HG03095 (cell line): ENCODE results near the gene SCP2.

Experiments used
- ATAC-seq: cut with Tn5 transposase; IDR thresholded peaks from one replicate; pipeline ENCODE4 v1.9.1; 2021; ENCODE audit warnings: moderate library complexity; ENCODE audit not compliant: unreplicated experiment

SCP2 gene

DNA sequence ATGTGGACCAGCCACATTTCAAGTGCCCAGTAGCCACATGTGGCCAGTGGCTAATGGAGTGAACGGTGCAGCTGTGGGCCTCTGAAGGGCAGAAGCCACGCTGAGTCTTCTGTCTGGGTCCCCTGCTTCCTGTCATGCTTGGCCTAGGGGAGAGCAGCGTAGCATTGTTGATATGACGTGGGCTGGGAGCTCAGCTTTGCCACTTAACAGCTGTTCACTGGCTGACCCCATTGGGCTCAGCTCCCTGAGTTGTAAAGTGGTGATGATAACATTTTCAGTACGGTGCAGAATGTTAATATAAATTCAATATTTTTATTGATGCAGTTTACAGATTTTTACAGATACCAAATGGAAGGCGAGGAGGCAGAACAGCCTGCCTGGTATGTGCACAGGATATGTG lies 139.4 kb downstream of the SCP2 start:
- no peak for ATAC-seq

DNA sequence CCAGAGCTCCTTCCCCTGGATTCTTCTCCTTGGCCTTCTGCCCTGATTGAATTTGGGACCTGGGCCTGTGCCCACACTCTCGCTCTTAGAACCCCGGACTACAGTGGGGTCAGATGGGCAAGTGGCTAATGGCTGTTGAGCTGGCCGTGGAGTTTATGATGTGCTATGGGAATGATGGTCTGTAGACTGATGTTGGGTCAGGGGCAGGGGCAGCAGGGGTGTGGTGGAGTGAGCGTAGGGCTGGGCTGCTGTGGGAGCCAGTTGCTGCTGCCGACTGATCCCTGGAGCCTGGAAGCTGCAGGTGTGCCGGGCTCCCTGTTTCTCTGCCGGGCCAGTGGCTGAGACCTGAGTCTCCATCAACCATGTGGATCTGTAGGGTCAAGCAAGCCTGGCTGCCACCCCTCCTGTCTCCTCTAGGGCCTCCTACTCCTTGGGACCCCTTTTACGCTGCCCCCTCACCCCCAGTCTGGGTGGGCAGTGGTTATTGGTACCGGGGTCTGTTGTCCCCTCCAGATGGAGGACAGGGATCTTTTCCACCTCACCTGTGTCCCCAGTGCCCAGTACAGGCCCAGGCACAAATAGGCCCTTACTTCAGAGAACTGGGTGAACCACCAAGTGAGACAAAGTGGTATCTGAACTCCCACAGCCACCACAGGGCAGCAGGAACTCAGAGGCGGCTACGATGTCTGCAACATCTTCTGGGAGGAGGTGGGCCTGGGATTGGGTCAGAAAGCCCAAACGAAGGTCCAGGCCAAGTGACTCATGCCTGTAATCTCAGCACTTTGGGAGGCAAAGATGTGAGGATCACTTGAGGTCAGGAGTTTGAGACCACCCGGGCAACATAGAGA lies 140.0 kb downstream of the SCP2 start:
- no peak for ATAC-seq

DNA sequence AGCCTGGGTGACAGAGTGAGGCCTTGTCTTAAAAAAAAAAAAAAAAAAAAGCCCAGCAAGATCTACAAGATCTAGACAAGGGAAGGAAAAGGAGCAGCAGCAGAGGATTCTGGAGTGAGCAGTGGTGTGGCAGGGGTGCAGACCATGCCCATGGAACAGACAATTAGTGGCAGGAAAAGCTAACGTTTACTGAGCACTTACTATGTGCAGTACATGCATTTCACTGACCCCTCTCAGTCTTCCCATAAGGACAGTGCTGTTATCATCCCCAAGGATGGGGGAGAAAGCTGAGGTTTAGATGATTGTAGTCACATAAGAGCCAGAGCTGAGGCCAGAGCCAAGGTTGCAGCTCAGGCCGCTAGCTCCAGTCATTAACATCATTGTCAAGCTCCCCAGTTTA lies 140.8 kb downstream of the SCP2 start:
- no peak for ATAC-seq

DNA sequence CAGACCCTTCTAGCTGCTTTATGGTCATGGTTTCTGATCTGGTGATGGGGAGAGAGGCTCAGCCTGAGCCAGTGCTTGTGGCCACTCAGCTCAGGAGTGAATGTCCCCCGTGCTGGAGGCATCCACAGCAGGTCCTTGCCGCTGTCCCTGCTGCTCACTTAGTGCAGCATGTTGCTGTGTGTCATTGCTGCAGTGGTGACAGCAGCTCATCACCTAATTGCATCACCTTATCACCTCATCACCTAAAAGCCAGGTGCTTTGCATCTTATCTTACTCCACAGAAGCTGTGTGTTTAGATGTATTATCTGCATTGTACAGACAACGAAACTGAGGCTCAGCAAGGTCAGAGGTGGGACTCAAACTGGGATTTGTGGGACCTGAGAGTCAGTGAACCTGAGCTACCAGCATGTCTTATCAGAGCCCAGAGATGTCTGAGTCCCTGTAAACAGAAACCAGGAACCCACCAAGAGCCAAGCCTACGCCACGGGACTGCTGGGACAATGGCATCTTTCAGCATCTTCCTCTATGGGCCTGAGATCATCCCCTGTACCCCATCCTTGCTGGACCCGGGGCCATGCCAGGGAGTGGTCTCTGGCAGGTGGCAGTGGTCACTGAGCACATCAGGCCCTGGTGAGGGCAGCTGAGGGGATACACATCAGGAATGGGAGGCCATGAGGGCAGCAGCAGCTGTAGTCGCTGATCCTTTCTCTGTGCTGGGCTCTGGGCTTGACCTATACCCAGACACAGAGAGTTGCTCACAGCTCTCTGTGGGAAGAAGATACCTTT lies 141.4 kb downstream of the SCP2 start:
- ATAC-seq, result no peak

DNA sequence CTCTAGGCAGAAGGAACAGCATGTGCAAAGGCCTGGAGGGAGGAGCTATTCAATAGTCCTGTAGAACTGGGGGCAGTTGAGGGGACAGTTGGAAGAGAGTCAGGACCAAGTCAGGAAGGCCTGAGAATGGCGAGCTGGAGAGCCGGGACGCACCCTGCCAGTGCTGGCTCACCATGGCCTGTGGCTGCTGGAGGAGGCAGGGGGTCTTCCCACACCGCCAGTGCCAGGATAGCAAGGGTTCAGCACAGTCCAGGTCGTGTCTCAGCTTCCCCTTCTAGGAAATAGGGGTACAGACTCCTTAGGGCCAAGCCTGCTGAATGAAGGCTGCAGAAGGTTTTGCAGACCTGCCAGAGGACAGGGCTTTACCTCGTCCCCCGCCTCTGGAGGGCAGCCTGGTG lies 142.2 kb downstream of the SCP2 start:
- no peak for ATAC-seq

DNA sequence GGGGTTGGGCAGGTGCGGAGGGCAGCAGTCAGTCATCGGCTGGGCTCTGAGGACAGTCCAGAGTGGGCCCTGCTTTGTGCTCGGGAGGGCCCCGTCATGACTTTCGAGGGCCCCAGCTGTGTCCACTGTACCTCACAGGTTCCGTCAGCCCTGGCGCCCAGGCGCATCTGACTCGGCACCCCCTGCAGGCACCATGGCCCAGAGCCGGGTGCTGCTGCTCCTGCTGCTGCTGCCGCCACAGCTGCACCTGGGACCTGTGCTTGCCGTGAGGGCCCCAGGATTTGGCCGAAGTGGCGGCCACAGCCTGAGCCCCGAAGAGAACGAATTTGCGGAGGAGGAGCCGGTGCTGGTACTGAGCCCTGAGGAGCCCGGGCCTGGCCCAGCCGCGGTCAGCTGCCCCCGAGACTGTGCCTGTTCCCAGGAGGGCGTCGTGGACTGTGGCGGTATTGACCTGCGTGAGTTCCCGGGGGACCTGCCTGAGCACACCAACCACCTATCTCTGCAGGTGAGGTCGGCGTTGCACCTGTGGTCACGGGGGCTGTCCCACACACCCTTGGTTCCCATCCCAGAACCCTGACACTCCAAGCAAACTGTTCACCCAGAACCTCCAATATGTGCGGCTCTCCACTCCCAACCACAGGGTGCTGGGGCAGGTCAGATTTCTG lies 142.7 kb downstream of the SCP2 start:
- ATAC-seq, result no peak

DNA sequence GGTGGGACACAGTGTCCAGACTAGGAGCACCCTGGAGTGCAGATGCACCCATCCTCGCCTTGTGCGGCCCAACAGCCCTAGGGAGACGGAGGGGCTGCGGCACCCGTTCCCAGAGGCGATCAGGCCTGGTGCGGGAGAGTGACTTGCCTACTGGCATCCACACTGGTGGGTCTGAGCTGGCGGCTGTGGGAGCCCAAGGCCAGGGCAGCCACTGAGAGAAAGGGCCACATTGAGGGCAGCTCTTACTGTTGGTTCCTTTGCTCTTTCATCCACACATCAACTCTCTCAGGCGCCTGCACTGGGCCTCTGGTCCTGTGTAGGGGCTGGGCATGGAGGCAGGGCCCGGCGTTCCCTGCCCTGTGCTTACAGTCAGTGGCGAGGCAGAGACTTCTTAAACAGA lies 143.5 kb downstream of the SCP2 start:
- ATAC-seq, result no peak

DNA sequence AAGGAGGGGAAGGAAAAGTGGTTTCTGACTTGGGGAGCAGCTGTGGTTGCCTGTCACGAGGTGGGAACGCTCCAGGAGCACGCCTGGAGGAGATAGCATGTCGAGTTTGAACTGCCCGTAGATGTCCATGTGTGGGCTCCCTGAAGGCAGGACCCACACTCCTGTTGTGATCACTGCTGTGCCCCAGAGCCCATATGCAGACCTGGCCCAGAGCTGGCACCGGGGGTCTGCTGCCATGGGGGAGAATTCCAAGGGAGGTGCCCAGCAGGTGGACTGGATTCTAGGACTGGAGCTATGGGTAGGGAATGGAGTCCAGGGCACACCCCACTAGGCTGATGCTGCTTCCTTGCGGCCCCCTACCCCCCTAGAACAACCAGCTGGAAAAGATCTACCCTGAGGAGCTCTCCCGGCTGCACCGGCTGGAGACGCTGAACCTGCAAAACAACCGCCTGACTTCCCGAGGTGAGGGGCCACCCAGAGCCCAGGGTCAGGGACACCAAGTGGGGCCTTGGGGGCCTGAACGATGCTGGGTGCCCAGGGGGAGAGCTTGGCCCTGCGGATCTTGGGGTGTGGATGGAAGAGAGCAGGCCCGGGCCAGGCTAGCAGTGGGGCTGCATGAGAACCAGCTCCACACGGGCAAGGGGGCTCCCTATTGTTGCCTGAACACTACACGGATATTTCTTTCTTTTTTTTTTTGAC lies 144.2 kb downstream of the SCP2 start:
- ATAC-seq, result no peak

DNA sequence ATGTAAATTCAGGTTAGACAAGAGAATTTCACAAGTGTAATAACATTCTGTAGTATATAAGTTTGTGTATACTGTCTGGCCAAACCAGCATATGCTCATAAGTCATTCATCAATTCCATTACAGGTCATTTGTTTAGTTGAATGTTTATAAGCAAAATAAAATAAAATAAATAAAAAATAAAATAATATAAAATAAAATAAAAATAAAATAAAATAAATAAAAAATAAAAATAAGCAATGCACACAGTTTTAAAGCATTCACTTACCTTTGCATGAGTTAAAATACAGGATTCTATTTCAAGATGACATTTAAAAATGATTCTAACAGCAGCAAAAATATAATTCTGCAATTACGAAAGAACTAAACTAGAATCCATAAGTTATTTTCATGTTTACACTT lies 144.8 kb downstream of the SCP2 start:
- no peak for ATAC-seq

DNA sequence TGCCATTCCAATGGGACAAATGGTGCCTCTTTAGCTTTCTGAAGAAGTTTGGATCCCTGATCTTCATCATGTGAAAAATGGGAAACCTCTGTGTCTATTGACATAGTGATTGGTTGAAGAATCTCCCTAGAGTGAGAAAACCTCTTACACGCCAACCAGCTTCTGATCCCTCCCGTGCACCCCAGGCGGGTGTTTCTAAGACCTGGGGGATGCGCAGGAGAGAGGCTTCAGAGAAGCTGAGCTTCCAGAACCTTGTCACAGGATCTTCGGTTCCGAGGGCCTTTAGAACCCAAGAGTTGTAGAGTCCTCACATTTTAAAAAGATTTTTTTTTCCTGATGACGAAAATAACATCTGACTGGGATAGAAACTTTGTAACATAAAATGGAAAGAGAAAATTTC lies 146.2 kb downstream of the SCP2 start:
- no peak for ATAC-seq

DNA sequence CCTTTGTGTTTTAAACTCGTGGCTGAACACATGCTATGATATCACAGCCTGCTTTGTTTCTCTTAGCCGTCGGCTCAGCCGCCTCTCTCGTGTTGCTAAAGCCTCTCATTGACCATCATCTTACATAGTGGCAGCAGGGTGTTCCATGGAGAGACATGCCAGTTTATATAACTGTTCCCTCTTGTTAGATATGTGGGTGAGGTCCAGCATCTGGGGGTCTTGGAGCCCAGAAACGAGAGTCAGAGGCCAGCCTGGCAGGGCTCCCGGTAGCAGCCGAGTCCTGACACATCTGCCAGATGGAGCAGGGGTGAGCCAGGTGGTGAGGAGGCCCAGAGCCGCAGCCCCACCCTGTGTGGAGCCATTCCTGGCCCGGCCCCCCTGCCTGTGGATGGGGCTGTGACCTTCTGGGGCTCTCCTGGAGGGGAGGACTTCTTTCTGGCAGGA lies 146.8 kb downstream of the SCP2 start:
- no peak for ATAC-seq

DNA sequence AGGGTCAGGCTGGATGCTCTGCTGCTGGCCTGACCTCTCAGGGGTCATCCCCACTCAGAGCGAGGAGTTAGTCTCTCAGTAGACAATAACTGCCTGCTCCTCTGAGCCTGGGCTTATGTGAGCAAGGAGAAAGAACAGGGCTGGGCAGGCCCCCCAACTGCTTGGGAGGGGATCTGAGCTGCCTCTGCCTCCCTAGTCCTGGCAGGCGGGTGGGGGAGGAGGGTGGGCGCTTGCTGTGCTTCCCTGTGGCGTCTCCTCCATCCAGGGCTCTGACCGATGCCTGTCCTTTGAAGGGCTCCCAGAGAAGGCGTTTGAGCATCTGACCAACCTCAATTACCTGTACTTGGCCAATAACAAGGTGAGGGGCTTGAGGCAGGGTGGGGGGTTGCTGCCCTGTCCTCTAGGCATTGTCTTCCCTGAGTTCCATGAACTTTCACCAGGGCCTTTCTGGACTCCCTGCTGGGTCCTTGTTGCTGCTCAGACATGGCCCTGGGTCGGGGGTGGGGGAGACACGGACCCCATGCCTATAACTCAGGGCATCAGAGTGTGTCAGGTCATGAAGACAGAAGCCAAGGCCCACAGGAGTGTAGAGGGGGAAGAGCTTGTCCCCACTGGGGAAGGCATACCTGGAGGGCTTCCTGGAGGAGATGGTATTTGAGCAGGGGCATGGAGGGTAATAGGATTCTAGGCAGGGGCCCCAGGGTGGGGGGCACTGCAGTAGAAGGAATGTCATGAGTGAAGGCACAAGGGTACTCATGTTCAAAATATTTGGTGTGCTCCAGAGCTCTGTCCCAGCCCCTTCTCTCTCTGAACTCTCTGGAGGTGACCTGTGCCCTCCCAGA lies 147.5 kb downstream of the SCP2 start:
- ATAC-seq, result no peak

DNA sequence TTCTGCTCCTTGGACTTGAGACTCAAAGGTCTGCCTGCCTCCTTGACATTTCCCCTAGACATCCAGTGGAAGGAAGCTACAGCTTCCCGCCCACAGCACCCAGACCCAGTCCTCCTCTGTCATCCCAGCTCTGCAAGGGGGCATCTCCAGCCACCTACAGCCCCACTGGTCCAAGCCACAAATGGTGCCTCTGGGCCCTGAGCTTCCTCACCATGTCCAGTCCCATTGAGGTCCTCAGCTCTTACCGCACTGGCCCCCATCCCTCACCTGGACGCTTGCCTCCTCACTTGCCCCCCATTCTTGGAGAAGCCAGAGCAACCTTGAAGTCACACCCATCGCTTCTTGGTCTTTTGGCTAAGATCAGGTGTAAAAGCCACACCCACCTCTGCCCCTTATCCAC lies 148.1 kb downstream of the SCP2 start:
- no peak for ATAC-seq

DNA sequence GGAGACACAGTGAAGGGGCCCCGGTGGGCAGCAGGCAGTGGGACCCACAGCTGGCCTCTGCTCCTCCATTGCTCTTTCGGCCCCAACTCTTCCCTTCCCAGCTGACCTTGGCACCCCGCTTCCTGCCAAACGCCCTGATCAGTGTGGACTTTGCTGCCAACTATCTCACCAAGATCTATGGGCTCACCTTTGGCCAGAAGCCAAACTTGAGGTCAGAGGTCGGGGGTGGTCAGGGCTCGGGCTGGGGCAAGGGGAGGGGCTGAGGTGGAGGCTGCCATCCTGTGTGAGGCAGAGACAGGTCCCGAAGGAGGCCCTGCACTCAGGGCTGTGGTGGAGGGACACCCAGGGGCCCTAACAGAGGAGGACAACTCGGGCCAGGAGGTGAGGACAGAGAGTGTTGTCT lies 148.7 kb downstream of the SCP2 start:
- ATAC-seq, result no peak

DNA sequence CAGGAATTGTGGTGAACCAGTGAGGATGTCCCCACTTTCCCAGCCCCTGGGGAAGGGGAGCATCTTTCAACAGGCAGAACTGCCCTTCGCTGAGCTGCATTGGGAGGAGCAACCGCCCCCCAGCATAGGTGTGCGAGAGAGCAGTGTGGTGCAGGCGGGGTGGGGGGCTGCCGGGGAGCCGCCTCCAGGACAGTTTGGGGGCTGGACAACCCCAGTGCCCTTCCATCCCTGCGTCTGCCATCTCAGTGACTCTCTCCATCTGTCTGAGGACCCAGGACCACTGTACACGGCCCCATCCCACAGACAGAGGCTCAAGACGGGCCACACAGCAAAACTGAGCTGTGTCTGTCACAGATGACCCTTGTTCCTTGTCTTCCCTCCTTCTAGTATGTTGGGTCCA lies 149.1 kb downstream of the SCP2 start:
- no peak for ATAC-seq

DNA sequence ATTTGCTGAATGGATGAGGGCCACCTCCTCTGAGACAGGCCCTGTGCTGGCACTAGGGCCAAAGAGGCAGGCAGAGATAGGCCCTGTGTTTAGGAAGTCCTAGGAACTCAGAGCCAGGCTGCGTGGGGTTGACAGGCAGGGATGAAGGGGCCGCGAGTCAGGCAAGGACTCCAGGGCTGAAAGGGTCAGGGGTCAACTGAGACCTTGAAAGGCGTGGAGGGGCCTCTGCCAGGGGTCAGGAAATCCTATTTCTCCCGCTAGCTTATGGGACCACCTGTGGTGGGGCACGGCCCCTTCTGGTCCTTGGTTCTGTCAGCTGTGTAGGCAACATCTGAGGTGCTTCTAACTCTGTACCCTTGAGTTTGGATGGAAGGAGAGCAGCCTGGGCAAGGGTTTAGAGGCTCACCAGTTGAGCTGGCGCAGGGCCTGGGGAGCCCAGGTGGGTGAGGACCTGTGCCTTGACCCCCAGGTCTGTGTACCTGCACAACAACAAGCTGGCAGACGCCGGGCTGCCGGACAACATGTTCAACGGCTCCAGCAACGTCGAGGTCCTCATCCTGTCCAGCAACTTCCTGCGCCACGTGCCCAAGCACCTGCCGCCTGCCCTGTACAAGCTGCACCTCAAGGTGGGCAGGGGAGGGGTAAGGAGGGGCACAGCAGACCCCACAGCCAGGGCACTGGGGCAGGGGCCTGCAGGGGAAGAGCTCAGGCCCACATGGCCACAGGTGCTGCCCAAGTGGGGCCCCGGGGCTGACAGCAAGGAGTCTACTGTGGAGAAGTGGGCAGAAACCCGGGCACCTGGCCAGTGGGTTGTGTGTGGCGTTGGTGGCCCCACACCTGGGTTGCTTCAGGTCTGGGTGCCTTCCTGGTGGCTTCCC lies 149.9 kb downstream of the SCP2 start:
- ATAC-seq, result no peak

DNA sequence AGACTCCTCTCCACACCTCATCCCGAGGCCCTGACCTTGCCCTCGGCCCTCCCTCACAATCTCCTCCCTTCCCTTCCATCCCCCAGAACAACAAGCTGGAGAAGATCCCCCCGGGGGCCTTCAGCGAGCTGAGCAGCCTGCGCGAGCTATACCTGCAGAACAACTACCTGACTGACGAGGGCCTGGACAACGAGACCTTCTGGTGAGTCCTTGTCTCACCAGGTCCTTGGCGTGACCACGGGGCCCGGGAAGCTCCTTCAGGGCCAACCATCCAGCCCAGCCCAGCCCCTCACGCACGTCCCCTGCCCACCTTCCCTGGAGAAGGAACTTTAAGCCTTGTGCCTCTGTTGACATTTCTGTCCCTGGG lies 150.5 kb downstream of the SCP2 start:
- ATAC-seq, result no peak

DNA sequence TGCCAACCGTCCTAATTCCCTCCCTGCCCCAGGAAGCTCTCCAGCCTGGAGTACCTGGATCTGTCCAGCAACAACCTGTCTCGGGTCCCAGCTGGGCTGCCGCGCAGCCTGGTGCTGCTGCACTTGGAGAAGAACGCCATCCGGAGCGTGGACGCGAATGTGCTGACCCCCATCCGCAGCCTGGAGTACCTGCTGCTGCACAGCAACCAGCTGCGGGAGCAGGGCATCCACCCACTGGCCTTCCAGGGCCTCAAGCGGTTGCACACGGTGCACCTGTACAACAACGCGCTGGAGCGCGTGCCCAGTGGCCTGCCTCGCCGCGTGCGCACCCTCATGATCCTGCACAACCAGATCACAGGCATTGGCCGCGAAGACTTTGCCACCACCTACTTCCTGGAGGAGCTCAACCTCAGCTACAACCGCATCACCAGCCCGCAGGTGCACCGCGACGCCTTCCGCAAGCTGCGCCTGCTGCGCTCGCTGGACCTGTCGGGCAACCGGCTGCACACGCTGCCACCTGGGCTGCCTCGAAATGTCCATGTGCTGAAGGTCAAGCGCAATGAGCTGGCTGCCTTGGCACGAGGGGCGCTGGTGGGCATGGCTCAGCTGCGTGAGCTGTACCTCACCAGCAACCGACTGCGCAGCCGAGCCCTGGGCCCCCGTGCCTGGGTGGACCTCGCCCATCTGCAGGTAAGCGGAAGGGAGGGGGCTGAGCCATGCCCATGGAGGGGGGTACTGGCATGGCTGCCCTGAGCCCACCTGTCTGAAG lies 151.4 kb downstream of the SCP2 start:
- ATAC-seq, result no peak

DNA sequence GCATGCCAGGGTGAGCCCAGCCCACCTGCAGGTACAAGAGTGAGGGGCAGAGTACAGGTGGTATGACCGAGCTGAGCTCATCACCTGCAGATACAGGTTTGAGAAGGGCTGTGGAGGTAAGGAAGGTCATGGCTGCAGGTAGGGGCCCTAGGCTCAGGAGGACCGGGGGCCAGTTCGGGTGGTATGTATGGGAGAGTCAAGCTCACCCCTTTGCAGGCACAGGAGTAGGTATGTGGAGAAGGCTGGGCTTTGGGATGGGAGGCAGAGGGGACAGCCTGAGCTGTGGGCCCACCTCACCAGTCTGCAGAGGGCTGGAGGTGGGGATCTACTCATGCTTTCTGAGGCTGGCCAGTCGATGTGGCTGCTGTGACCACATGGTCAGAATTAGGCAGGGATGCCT lies 152.2 kb downstream of the SCP2 start:
- no peak for ATAC-seq
